ENCODE data around the gene ATP5PB. TPM values are rescaled to one million over a fixed set of nuclear protein-coding genes. Genes with fewer than 3 reads are reported as not detected.

Gene ATP5PB
- total RNA-seq, 1 donor from 2014 or later = 142 TPM

- no peak for DNase-seq (ENCODE audit: extremely low spot score in 2 of 2)
- Histone ChIP-seq H3K9me3 (no peaks in the 10 kb centered on the region), H3K4me1 (no peaks in the 10 kb centered on the region), H3K27me3 (no peaks in the 10 kb centered on the region), H3K4me3 (no peak overlapping the region), H3K27ac (no peak overlapping the region), H3K36me3 (no peaks in the 10 kb centered on the region)
- intact Hi-C loops (cut with DNase I) = no loop called here
- TF ChIP-seq POLR2A (IDR thresholded peaks at IDR 0.05) (no peak), CTCF (IDR thresholded peaks at IDR 0.05) (no peak), POLR2AphosphoS5 (IDR thresholded peaks at IDR 0.05; ENCODE audit: insufficient read depth in 1 of 2, low read depth in 1 of 2) (no peak)
Observed at GRCh38 chr1:111486431-111486830, 37.2 kb downstream of the ATP5PB start.

GRCh38 chr1:111487133-111487532, 37.9 kb downstream of the ATP5PB start:
- TF ChIP-seq CTCF (IDR thresholded peaks at IDR 0.05) (no peak), POLR2A (IDR thresholded peaks at IDR 0.05) (no peak), POLR2AphosphoS5 (IDR thresholded peaks at IDR 0.05; ENCODE audit: insufficient read depth in 1 of 2, low read depth in 1 of 2) (no peak)
- Histone ChIP-seq H3K36me3 (no peaks in the 10 kb centered on the region), H3K9me3 (no peaks in the 10 kb centered on the region), H3K4me1 (no peaks in the 10 kb centered on the region), H3K27me3 (no peaks in the 10 kb centered on the region), H3K27ac (no peak overlapping the region), H3K4me3 (no peak overlapping the region)
- intact Hi-C loops (cut with DNase I) = no loop called here
- no peak for DNase-seq (ENCODE audit: extremely low spot score in 2 of 2)

- no peaks in the 10 kb centered on the region for H3K27me3 ChIP-seq
- no peaks in the 10 kb centered on the region for H3K36me3 ChIP-seq
- intact Hi-C loops (cut with DNase I) = no loop called here
- TF ChIP-seq POLR2A (IDR thresholded peaks at IDR 0.05) = no peak
- no peak for TF ChIP-seq CTCF (IDR thresholded peaks at IDR 0.05)
- TF ChIP-seq POLR2AphosphoS5 (IDR thresholded peaks at IDR 0.05; ENCODE audit: insufficient read depth in 1 of 2, low read depth in 1 of 2) = no peak
- DNase-seq (ENCODE audit: extremely low spot score in 2 of 2) = no peak
- H3K4me1 ChIP-seq = no peaks in the 10 kb centered on the region
- no peak overlapping the region for H3K4me3 ChIP-seq
- H3K27ac ChIP-seq = no peak overlapping the region
- no peaks in the 10 kb centered on the region for H3K9me3 ChIP-seq
Observed at GRCh38 chr1:111488669-111489068, 39.4 kb downstream of the ATP5PB start.

- Histone ChIP-seq H3K9me3 (no peaks in the 10 kb centered on the region), H3K27ac (no peak overlapping the region), H3K4me3 (no peak overlapping the region), H3K27me3 (no peaks in the 10 kb centered on the region), H3K4me1 (no peaks in the 10 kb centered on the region), H3K36me3 (no peaks in the 10 kb centered on the region)
- DNase-seq (ENCODE audit: extremely low spot score in 2 of 2) = no peak
- TF ChIP-seq POLR2A (IDR thresholded peaks at IDR 0.05) (no peak), POLR2AphosphoS5 (IDR thresholded peaks at IDR 0.05; ENCODE audit: insufficient read depth in 1 of 2, low read depth in 1 of 2) (no peak), CTCF (IDR thresholded peaks at IDR 0.05) (no peak)
- intact Hi-C loops (cut with DNase I) = no loop called here
Observed at GRCh38 chr1:111489604-111490003, 40.3 kb downstream of the ATP5PB start.

GRCh38 chr1:111490220-111490619, 41.0 kb downstream of the ATP5PB start:
- intact Hi-C loops (cut with DNase I) = no loop called here
- Histone ChIP-seq H3K4me3 (no peak overlapping the region), H3K9me3 (no peaks in the 10 kb centered on the region), H3K36me3 (no peaks in the 10 kb centered on the region), H3K27me3 (no peaks in the 10 kb centered on the region), H3K27ac (no peak overlapping the region), H3K4me1 (no peaks in the 10 kb centered on the region)
- TF ChIP-seq POLR2AphosphoS5 (IDR thresholded peaks at IDR 0.05; ENCODE audit: insufficient read depth in 1 of 2, low read depth in 1 of 2) (no peak), POLR2A (IDR thresholded peaks at IDR 0.05) (no peak), CTCF (IDR thresholded peaks at IDR 0.05) (no peak)
- DNase-seq (ENCODE audit: extremely low spot score in 2 of 2) = no peak

Measured in vagina (tissue), 2 donors.